Chondrocyte (in vitro differentiated cells): ENCODE results near the gene RARS1. TPM values are rescaled to one million over a fixed set of nuclear protein-coding genes. Genes with fewer than 3 reads are reported as not detected.
"Not testable (repeated sequence)": the region's sequence is repeated elsewhere in the genome, so short reads cannot be mapped to it uniquely, and the experiment has no call there.

Experiments used
- DNase-seq: peaks from one replicate; pipeline ENCODE4 v3.0.0; 2021; ENCODE audit warnings: mixed read lengths, low spot score
- H3K27ac Mint-ChIP-seq: one replicate; pipeline ENCODE4 v1.8.0; 2021; ENCODE audit warnings: mild to moderate bottlenecking, moderate library complexity, mixed read lengths; ENCODE audit not compliant: unreplicated experiment
- H3K27me3 Mint-ChIP-seq: 2 replicates; pipeline ENCODE4 v1.8.0; 2021; ENCODE audit warnings: low read depth, mixed read lengths
- H3K36me3 Mint-ChIP-seq: 2 replicates; pipeline ENCODE4 v1.8.0; 2021; ENCODE audit warnings: low read depth, mixed read lengths
- H3K4me1 Mint-ChIP-seq: 2 replicates; pipeline ENCODE4 v1.8.0; 2021; ENCODE audit warnings: low read depth, mild to moderate bottlenecking, mixed read lengths
- H3K4me3 Mint-ChIP-seq: one replicate; pipeline ENCODE4 v1.8.0; 2021; ENCODE audit warnings: mild to moderate bottlenecking, moderate library complexity, mixed read lengths; ENCODE audit not compliant: unreplicated experiment
- H3K9me3 Mint-ChIP-seq: 2 replicates; pipeline ENCODE4 v1.8.0; 2021; ENCODE audit warnings: low read depth, mixed read lengths
- CTCF ChIP-seq: fragments of 200-600 bp; sonication (generic); IDR thresholded peaks from 2 replicates; pipeline ENCODE4 v1.5.0; 2021; ENCODE audit warnings: antibody characterized with exemption, mild to moderate bottlenecking, moderate library complexity
- total RNA-seq: library from RNA; stranded (reverse); gene quantifications from 3 replicates; pipeline ENCODE4 v1.2.1, GENCODE V29; 2021

Gene RARS1
- total RNA-seq, 1 donor from 2014 or later: 98.6 TPM

- H3K27ac Mint-ChIP-seq: no peak overlapping the region
- peak overlapping the region; percentile 9 for H3K4me3 Mint-ChIP-seq
- no peak for TF ChIP-seq CTCF
These were observed 44.9 kb downstream of the RARS1 start for GRCh38 chr5:168531191-168531590.

DNA sequence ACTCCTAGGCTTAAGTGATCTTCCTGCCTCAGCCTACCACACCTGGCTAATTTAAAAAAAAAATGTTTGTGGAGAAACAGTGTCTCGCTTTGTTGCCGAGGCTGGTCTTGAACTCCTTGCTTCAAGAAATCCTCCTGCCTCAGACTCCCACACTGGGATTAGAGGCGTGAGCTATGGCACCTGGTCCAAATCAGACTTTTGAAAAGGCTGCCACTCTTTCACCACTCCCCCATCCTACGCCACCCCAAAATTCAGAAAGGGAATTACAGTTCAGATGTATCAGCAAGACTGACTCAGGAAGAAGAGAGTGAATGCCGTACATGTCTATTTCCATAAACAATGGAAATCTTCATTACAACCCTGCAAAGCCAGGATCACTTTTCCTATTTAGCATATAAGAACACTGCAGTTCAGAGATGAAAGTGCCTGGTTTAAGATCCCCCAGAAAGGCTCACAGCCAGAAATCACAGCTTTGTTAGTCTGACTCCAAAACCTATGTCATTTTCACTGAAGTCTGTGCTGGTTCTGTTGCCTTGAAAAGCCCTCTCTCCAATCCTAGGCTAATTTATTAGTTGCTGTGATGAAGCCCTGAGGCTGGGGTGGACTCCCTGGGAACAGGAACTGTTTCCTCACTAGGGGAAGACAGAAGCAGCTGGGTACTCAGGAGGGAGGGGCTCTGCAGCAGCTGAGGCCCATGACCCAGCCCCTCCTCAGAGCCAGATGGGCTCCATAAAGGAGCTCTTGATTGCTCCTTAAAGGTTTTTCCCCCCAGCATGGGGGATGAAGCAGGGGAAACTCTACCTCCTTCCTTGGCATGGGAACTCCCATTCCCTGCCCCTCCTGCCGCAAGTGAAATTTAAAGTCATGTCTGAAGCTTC lies 46.0 kb downstream of the RARS1 start:
- no peak for TF ChIP-seq CTCF
- Mint-ChIP-seq H3K4me3 (no peak overlapping the region), H3K27me3 (no peaks in the 10 kb centered on the region), H3K27ac (no peak overlapping the region), H3K9me3 (peaks cover 3% of the 10 kb centered on the region), H3K36me3 (no peaks in the 10 kb centered on the region), H3K4me1 (peaks cover 17% of the 10 kb centered on the region)
- no peak for DNase-seq

More at GRCh38 chr5:168531191-168531590, 44.9 kb downstream of the RARS1 start:
- DNase-seq: no peak
- H3K27me3 Mint-ChIP-seq: no peaks in the 10 kb centered on the region
- peaks cover 3% of the 10 kb centered on the region for H3K9me3 Mint-ChIP-seq
- no peaks in the 10 kb centered on the region for H3K36me3 Mint-ChIP-seq
- peaks cover 17% of the 10 kb centered on the region for H3K4me1 Mint-ChIP-seq

DNA sequence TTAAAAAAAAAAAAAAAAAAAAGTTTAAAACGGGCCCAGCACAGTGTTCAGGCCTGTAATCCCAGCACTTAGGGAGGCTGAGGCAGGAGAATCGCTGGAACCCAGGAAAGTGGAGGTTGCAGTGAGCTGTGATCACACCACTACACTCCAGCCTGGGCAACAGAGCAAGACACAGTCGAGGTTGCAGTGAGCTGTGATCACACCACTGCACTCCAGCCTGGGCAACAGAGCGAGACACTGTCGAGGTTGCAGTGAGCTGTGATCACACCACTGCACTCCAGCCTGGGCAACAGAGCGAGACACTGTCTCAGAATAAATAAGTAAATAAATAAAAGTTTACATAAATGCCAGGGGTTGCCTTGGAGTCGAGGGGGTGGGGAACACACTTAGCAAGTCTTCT lies 48.1 kb downstream of the RARS1 start:
- not testable (repeated sequence) for DNase-seq, H3K4me3 Mint-ChIP-seq, H3K9me3 Mint-ChIP-seq, H3K36me3 Mint-ChIP-seq, H3K27me3 Mint-ChIP-seq, H3K27ac Mint-ChIP-seq
- H3K4me1 Mint-ChIP-seq: peaks cover 12% of the 10 kb centered on the region

DNA sequence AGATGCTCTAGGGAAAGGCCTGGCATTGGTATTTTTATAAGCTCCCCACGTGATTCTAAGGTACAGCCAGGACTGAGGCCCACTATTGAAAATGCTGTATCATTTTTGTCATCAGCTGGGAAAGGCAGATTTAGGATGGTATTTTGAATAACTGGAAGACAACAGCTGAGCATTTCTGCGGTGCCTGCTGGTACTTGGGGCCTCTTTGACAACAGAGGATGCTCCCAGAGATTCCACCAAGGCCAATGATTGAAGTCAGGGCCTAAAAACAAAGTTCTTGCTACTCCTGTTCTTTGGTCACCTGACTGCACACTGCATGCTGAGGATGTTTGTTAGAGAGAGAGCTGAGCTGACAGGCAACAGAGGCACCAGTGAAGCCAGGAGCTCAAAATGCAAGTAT lies 50.9 kb downstream of the RARS1 start:
- no peak overlapping the region for H3K27ac Mint-ChIP-seq
- no peaks in the 10 kb centered on the region for H3K27me3 Mint-ChIP-seq
- TF ChIP-seq CTCF: no peak

GRCh38 chr5:168549554-168549953 lies 63.3 kb downstream of the RARS1 start:
- no peak overlapping the region for H3K27ac Mint-ChIP-seq
- H3K9me3 Mint-ChIP-seq: peaks cover 2% of the 10 kb centered on the region
- peaks cover 26% of the 10 kb centered on the region for H3K4me1 Mint-ChIP-seq
- H3K27me3 Mint-ChIP-seq: no peaks in the 10 kb centered on the region
- H3K36me3 Mint-ChIP-seq: peaks cover 18% of the 10 kb centered on the region
- H3K4me3 Mint-ChIP-seq: no peak overlapping the region
- no peak for TF ChIP-seq CTCF
- no peak for DNase-seq

More for the DNA sequence above, 50.9 kb downstream of the RARS1 start:
- Mint-ChIP-seq H3K4me3 (no peak overlapping the region), H3K4me1 (no peaks in the 10 kb centered on the region), H3K36me3 (no peaks in the 10 kb centered on the region), H3K9me3 (no peaks in the 10 kb centered on the region)
- DNase-seq: no peak

- no peak for DNase-seq
These were observed 64.4 kb downstream of the RARS1 start for GRCh38 chr5:168550656-168551055.

More at GRCh38 chr5:168550656-168551055, 64.4 kb downstream of the RARS1 start:
- Mint-ChIP-seq H3K4me1 (peaks cover 26% of the 10 kb centered on the region), H3K27me3 (no peaks in the 10 kb centered on the region), H3K9me3 (no peaks in the 10 kb centered on the region), H3K27ac (no peak overlapping the region), H3K4me3 (no peak overlapping the region), H3K36me3 (peaks cover 17% of the 10 kb centered on the region)
- no peak for TF ChIP-seq CTCF
